Measurements from ENCODE around the gene LGALS7.
"Not testable (repeated sequence)": the region's sequence is repeated elsewhere in the genome, so short reads cannot be mapped to it uniquely, and the experiment has no call there.

The LGALS7 gene

DNA sequence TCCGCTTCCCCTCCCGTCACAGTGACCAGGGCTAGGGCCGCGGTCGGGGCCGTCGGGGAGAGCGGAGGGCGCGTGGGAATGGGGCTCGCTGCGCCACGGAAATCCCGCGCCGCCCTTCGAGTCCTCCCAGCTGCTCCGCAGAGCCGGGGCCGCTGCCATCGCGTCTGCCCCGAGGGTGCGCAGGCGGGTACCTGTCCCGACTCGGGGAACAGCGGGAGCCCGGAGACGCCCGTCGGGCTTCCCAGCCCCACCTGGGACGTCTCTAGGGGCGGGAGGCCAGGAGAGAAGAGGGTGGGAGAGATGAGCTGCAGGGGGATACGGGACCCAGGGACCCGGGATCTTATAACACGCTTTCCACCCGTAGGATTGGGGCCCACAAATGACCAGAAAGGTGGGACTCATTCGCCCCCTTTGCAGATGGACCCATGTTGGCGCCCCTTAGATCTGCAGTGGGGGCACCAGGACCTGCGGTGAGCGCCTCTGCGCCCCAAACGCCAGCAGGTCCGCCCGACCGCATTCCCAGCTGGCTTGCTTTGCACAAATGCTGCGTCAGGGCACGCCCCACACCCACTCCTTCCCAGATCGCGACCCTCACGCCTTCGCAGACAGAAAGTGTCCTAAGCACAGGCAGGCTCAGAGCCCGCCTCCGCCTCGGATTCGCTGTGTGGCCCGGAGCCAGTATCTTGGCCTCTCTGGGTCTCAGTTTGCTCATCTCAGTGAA is 2.9 kb downstream of the LGALS7 start:
- ATAC-seq, result peak in 1 of 2 donors; percentile 19

DNA sequence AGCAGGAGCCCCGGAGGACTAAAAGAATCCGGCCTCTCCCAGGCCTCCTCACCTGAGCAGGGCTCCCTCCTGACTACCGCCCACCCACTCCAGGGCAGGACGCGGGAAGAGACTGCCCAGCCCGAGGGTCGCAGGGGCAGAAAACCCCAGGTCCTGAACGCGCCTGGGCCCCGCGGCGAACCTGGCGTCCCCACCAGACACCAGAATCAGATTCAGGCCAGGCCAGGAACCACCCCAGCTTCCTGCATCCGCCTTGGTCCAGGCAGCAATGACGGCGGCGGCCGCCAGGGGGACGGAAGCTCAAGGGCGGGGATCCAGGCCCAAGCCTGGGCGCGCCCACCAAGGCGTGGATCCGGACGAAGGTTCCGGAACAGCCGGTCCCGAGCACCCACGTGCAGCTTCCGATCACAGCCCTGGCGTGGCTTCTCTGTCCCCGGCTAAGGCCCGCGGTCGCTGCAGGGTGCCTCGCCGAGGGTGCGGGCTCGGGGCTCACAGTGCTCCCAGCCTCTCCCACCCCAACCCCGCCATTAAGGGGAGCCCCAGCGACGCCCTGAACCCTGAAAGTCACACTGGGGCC is 3.6 kb downstream of the LGALS7 start:
- peak; percentile 80 to 83 for ATAC-seq

DNA sequence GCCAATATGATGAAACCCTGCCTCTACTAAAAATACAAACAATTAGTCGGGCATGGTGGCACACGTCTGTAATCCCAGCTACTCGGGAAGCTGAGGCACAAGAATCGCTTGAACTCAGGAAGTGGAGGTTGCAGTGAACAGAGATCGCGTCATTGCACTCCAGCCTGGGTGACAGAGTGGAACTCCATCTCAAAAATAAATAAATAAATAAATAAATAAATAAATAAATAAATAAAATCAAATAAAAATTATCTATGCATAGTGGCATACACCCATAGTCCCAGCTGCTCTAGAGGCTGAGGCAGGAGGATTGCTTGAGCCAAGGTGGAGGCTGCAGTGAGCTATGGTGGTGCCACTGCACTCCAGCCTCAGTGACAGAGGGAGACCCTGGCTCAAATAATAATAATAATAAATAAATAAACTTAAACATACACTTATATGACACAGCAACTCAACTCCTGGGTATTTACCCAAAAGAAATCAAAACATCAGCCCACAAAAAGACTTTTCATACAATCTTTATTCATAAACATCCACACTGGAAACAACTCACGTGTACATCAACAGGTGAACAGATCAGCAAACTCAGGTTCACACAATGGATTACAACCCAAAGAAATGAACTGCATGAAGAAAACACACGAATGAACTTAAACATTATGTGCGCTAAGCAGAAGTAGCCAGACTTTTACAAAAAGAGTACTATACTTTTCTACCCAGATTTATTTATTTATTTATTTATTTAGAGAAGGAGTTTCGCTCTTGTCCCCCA is 6.9 kb downstream of the LGALS7 start:
- ATAC-seq, result no peak

DNA sequence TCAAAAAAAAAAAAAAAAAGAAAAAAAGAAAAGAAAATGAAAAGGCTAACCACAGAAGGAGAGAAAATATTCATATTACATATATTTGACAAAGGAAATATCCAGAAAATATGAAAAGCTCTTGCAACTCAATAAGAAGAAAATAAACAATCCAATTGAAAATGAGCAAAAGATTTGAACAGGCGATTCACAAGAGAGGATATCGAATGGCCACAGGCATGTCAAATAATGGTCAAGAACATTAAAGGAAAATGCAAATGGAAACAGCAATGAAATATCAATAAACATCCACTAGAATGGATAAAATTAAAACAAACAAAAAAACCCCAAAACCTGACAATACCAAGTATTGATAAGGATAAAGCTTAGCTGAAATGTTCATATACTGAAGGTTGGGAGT is 8.1 kb downstream of the LGALS7 start:
- ATAC-seq, result no peak

DNA sequence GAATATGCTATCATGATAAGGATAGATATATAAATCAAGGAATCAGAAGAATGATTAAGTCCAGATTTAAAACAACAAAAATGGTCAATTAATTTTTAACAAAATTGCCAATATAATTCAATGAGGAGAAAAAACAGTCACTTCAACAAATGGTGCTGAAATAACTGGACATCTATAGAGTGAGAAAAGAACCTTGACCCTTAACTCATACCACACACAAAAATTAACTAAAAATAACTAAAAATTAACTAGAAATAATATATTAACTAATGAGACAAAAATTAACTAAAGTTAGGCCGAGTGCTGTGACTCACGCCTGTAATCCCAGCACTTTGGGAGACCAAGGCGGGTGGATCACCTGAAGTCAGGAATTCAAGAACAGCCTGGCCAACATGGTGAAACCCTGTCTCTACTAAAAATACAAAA is 9.5 kb downstream of the LGALS7 start:
- ATAC-seq, result no peak

DNA sequence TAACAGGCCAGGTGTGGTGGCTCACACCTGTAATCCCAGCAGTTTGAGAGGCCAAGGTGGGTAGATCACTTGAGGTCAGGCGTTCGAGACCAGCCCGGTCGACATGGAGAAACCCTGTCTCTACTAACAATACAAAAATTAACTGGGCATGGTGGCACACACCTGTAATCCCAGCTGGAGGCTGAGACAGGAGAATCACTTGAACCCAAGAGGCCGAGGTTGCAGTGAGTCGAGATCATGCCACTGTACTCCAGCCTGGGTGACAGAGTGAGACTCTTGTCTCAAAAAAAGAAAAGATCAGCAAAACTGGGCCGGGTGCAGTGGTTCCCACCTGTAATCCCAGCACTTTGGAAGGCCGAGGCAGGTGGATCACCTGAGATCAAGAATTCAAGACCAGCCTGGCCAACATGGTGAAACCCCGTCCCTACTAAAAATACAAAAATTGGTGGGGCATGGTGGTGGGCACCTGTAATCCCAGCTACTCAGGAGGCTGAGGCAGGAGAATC is 11.4 kb downstream of the LGALS7 start:
- not testable (repeated sequence) for ATAC-seq

DNA sequence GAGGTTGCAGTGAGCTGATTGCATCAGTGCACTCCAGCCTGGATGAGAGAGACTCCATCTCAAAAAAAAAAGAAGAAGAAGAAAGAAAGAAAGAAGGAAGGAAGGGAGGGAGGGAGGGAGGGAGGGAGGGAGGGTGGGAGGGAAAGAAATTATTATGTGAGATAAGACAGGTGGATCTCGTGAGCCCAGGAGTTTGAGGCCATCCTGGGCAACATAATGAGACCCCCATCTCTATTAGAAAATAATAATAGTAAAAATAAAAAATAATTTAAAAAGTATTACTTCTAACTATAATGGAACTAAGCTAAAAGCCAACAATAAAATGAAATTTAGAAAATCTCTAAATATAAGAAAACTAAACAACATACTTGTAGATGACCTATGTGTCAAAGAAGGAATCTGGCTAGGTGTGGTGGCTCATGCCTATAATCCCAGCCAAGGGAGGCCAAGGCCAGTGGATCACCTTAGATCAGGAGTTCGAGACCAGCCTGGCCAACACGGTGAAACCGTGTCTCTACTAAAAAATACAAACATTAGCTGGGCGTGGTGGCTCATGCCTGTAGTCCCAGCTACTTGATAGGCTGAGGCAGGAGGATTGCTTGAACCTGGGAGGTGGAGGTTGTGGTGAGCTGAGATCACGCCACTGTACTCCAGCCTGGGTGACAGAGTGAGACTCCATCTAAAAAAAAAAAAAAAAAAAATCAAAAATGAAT is 12.4 kb downstream of the LGALS7 start:
- ATAC-seq, result not testable (repeated sequence)

DNA sequence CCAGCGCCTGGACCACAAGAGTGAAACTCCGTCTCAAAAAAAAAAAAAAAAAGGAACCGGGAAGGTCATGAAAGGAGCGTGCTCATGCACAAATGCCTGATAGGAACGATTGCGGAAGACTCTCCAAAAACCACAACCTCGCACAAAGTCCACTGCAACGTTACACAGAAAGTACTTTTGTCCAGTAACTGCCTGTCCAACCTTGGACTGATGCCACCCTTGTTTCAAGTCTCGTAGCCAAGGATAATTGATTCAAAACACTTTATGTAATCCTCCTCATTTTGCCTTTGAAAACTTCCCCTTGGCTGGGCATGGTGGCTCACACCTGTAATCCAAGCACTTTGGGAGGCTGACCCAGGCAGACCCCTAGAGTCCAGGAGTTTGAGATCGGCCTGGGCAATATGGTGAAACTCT is 13.7 kb downstream of the LGALS7 start:
- no peak for ATAC-seq

DNA sequence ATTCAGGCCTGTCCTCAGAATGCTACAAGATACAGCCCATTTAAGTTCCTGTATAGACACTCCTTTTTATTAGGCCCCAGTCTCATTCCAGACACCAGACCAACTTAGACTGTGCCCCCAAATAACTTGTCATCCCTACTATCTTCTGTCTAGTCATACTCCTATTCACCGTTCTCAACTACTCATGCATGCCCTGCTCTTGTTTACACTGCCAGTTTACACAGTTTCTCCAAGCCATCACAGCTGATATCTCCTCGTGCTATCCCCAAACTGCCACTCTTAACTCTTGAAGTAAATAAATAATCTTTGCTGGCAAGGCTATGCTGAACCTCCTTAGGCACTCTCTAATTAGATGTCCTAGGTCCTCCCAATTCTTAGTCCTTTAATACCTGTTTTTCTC is 19.1 kb downstream of the LGALS7 start:
- not testable (repeated sequence) for ATAC-seq

DNA sequence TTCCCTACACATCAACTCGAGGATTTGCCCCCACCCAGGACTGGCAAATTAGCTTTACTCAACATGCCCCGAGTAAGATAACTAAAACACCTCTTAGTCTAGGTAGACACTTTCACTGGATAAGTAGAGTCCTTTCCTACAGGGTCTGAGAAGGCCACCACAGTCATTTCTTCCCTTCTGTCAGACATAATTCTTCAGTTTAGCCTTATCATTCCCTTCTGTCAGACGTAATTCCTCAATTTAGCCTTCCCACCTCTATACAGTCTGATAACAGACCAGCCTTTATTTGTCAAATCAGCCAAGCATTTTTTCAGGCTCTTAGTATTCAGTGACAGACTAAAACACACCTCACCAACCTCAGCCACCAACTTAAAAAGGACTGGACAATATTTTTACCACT is 19.5 kb downstream of the LGALS7 start:
- ATAC-seq, result not testable (repeated sequence)

DNA sequence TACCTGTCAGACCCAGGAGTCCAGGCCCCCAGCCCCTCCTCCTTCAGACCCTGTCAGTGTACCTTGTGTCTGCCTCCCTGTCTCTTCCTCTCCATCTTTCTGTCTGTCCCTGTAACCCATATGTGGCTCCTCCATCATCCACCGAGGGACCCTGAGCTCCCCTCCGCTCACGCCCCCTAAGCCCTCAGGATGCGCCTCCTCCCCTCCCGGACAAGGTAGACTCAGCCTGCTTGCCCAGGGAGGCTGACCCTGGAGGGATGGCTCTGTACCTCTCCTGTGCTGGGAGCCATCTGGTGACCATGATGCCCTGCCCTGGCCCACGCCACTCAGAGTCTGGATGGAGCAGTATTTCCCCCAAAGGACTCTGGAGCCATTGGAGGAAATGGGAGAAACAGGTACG is 28.0 kb downstream of the LGALS7 start:
- no peak for ATAC-seq

DNA sequence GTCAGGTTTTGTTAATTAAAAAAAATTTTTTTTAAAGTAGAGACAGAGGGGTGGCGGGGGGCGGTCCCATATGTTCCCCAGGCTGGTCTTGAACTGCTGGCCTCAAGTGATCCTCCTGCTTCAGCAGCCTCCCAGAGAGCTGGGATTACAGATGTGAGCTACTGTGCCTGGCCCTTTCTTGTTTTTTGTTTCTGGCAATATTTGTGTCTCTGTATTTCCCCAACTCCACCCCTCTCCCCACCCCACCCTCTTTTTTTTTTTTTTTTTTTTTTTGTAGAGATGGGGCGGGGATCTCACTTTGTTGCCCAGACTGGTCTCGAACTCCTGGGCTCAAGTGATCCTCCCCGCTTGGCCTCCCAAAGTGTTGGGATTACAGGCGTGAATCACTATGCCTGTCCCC is 28.4 kb downstream of the LGALS7 start:
- no peak for ATAC-seq

DNA sequence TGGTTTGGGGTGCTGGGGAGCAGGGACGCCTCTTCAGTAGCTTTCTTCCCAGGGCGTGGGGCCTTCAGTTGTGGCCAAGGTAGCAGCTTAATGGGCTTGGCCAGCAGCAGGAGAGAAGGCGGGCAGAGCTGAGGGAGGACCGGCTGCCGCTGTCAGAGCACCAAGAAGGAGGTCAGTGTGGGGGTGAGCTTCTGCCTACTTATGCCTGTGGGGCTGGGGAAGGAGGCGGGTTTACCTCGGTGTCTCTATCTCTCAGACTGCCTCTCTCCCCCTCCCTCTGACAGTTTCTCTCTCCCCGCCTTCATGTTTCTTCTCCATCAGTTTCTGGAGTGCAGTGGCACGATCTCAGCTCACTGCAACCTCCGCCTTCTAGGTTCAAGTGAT is 29.0 kb downstream of the LGALS7 start, which contains the start of gene CAPN12:
CAPN12 (minus strand) TSS at position 177 of the 384 bp plus-strand sequence. CDS start 309 bp downstream, outside the sequence.
- ATAC-seq, result no peak

DNA sequence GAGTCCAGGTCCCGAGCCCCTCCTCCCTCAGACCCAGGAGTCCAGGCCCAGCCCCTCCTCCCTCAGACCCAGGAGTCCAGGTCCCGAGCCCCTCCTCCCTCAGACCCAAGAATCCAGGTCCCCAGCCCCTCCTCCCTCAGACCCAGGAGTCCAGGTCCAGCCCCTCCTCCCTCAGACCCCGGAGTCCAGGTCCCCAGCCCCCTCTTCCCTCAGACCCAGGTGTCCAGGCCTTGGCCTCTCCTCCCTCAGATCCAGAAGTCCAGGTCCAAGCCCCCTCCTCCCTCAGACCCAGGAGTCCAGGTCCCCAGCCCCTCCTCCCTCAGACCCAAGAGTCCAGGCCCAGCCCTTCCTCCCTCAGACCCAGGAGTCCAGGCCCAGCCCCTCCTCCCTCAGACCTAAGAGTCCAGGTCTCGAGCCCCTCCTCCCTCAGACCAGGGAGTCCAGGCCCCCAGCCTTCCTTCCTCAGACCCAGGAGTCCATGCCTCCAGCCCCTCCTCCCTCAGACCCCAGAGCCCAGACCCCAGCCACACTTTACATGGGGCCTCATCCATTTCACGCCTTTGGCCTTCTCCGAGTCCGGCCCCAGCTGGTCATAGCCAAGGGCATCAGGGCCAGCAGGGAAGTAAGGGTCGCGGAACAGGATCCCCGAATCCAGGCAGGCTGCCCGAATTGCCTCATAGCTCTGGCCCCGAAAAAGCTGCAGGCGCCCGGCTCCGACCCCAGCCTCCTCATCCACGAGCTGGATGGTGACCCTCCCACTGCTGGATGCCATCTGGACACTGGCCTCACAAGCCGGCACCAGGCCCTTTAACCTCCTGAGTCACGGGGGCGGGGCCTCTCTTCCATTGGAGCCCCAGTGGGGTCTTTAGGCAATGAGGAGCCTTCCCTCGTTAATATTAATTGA is 29.7 kb downstream of the LGALS7 start:
- no peak for ATAC-seq

DNA sequence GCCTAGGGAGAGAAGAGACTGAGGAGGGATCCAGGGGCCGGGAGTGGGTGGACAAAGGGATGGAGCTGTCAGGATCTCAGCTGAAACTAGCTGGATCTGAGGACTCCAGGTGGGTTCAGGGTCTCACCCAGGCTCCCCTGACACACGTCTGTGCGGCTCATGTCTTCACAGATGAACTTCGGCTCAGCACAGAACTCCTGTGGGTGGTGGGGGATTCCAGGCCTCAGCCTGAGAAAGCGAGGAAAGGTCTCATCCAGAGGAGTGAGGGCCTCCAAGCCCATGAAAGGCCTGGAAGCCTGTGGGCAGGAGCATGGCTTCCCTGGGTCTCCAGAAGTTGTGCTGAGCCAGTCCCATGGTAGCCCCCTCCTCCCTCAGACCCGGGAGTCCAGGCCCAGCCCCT is 30.4 kb downstream of the LGALS7 start:
- no peak for ATAC-seq

DNA sequence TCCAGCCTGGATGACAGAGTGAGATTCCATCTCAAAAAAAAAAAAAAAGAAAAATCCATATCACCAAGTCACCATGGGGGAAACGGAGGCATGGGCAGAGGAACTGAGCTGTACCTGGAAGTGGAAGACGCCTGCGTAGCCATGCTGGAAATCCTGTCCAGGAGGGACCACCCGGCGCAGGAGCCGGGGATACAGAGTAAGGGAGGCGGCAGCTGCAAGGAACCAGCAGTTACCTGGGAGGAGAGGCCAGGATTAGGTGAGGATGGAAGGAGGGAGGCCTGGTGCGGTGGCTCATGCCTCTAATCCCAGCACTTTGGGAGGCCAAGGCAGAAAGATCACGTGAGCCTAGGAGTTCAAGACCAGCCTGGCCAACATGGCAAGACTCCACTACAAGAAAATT is 31.0 kb downstream of the LGALS7 start:
- ATAC-seq, result no peak

DNA sequence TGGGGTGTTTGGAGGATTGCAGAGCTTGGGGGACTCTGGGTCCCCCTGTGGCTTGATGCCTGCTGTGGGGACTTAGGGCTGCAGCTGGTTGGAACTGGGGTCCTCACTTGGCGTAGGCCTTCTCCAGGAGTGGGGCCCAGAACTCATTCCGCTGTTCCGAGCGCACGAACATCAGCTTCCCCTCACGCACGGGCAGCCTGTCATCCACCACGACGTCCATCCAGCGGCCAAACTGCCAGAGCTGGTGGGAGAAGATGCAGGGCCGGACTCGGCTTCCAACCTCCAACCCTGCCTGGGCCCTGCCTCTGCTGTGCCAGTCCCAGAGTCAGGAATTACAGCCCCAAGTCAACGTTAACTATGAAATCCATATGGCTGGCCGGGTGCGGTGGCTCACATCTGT is 31.6 kb downstream of the LGALS7 start:
- ATAC-seq, result no peak

DNA sequence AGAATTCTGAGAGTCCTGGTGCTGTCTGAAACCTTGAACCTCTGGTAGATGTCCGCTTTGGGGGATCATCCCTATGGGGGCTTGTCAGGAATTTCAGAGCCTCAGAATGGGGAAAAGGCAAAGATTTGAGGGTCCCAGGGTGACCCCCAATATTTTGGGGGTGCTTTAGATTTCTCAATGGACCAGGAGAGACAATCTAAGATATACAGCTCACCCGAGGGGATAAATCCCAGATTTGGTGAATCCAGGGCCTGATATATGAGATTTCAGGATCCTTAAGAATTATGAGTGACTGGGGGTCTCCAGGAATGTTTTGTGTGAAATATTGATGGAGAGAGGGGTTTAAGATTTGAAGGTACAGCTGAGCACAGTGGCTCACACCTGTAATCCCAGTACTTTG is 32.4 kb downstream of the LGALS7 start:
- no peak for ATAC-seq

DNA sequence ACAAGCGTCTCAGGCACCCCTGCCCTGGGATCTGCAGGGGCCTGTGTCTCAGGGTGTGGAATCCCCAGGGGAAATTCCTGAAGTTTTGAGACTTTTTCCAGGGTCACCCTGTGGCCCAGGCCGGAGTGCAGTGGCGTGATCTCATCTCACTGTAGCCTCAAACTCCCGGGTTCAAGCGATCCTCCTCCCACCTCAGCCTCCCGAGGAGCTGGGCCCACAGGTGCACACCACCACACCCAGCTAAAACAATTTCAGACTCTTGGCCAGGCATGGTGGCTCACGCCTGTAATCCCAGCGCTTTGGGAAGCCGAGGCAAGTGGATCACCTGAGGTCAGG is 33.1 kb downstream of the LGALS7 start:
- ATAC-seq, result no peak

DNA sequence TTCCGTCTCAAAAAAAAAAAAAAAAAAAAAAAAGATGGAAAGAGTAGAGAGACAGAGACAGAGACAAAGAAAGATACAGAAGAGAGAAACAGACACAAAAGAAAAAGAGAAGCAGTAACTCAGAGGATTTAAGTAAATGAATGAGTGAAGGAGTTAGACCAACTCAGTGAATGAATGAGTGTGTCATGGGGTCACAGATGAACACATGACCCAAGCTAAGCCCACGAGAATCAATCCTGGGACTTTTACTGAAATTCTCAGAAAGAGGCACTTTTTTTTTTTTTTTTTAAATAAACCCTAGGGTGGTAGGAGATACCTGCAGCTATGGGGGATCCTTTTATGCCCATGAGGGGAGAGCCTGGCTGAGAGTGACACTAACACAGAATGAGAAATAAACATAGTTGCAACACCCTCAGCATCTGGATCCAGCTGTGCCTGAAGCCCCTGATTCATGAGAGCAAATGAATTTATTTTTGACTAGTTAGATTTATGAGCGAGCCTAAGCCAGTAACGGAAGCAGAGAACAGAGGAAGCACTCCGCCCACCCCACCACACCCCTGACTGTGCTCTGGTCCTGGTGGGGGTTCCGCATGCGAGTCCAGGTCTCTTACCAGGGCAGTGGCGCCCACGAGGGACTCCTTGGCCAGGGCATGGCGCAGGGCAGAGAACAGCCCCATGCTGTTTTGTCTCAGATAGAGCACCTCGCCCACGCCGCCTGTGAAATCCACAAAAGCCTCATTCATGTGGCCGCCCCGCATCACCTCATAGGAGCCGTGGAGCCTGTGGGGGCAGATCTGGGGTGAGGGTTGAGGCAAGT is 33.7 kb downstream of the LGALS7 start:
- ATAC-seq, result no peak

Measured in activated CD4-positive, CD25-positive, alpha-beta regulatory T cell treated with anti-CD3 and anti-CD28 coated beads, Interleukin-2, amount 50 U/mL, for 24 hours (primary cell).